Effector memory CD4-positive, alpha-beta T cell (primary cell): ENCODE results near the gene KCNQ1OT1.

Experiments used
- DNase-seq, 3 donors: peaks; one replicate each; pipeline ENCODE4 v3.0.0-alpha.2; 2020
- H3K27ac ChIP-seq: 2 replicates; pipeline ENCODE4 v1.7.0; 2013; ENCODE audit warnings: mild to moderate bottlenecking, low read length, moderate library complexity; ENCODE audit not compliant: insufficient read depth, poor library complexity, severe bottlenecking
- H3K27me3 ChIP-seq: replicated peaks from 2 replicates; pipeline ENCODE4 v1.7.0; 2013; ENCODE audit warnings: mild to moderate bottlenecking, low read length; ENCODE audit not compliant: insufficient read depth, control insufficient read depth, poor library complexity, severe bottlenecking
- H3K36me3 ChIP-seq: 2 replicates; pipeline ENCODE4 v1.7.0; 2013; ENCODE audit warnings: mild to moderate bottlenecking, low read length, moderate library complexity; ENCODE audit not compliant: control insufficient read depth, insufficient read depth
- H3K4me1 ChIP-seq: 2 replicates; pipeline ENCODE4 v1.7.0; 2013; ENCODE audit warnings: low read length, mild to moderate bottlenecking; ENCODE audit not compliant: control insufficient read depth, insufficient read depth, poor library complexity, severe bottlenecking
- H3K4me3 ChIP-seq: 2 replicates; pipeline ENCODE4 v1.7.0; 2013; ENCODE audit warnings: low read length, low read depth, mild to moderate bottlenecking; ENCODE audit not compliant: insufficient read depth, poor library complexity, severe bottlenecking
- H3K9me3 ChIP-seq: 2 replicates; pipeline ENCODE4 v1.7.0; 2013; ENCODE audit warnings: mild to moderate bottlenecking, low read length, moderate library complexity; ENCODE audit not compliant: control insufficient read depth

The KCNQ1OT1 gene

GRCh38 chr11:2593393-2593950, 106.3 kb downstream of the KCNQ1OT1 start:
- no peak for DNase-seq
- H3K9me3 ChIP-seq, result no peaks in the 10 kb centered on the region
- no peaks in the 10 kb centered on the region for H3K4me1 ChIP-seq
- H3K27ac ChIP-seq, result no peak overlapping the region
- H3K27me3 ChIP-seq, result no peaks in the 10 kb centered on the region
- peaks cover 20% of the 10 kb centered on the region for H3K36me3 ChIP-seq
- no peak overlapping the region for H3K4me3 ChIP-seq

- no peak overlapping the region for H3K27ac ChIP-seq
- no peak for DNase-seq
- H3K4me1 ChIP-seq, result no peaks in the 10 kb centered on the region
- H3K9me3 ChIP-seq, result no peaks in the 10 kb centered on the region
- H3K36me3 ChIP-seq, result peaks cover 20% of the 10 kb centered on the region
- no peaks in the 10 kb centered on the region for H3K27me3 ChIP-seq
- no peak overlapping the region for H3K4me3 ChIP-seq
These were observed 107.0 kb downstream of the KCNQ1OT1 start for GRCh38 chr11:2592559-2593392.

- no peak overlapping the region for H3K27ac ChIP-seq
- H3K4me1 ChIP-seq, result no peaks in the 10 kb centered on the region
- peaks cover 24% of the 10 kb centered on the region for H3K36me3 ChIP-seq
- no peak for DNase-seq
- H3K27me3 ChIP-seq, result no peaks in the 10 kb centered on the region
- no peak overlapping the region for H3K4me3 ChIP-seq
- no peaks in the 10 kb centered on the region for H3K9me3 ChIP-seq
These were observed 108.0 kb downstream of the KCNQ1OT1 start for GRCh38 chr11:2591805-2592204.

- H3K4me3 ChIP-seq, result no peak overlapping the region
- no peaks in the 10 kb centered on the region for H3K4me1 ChIP-seq
- DNase-seq, result no peak
- no peak overlapping the region for H3K27ac ChIP-seq
- H3K36me3 ChIP-seq, result peaks cover 24% of the 10 kb centered on the region
- H3K27me3 ChIP-seq, result no peaks in the 10 kb centered on the region
- no peaks in the 10 kb centered on the region for H3K9me3 ChIP-seq
These were observed 108.6 kb downstream of the KCNQ1OT1 start for GRCh38 chr11:2590965-2591754.

- Histone ChIP-seq H3K36me3 (peaks cover 25% of the 10 kb centered on the region), H3K4me3 (no peak overlapping the region), H3K27me3 (no peaks in the 10 kb centered on the region), H3K27ac (no peak overlapping the region), H3K9me3 (no peaks in the 10 kb centered on the region), H3K4me1 (no peaks in the 10 kb centered on the region)
- no peak for DNase-seq
These were observed 109.4 kb downstream of the KCNQ1OT1 start for GRCh38 chr11:2590131-2590964.

GRCh38 chr11:2589538-2589934, 110.3 kb downstream of the KCNQ1OT1 start:
- no peaks in the 10 kb centered on the region for H3K4me1 ChIP-seq
- no peak overlapping the region for H3K4me3 ChIP-seq
- H3K9me3 ChIP-seq, result no peaks in the 10 kb centered on the region
- H3K27me3 ChIP-seq, result no peaks in the 10 kb centered on the region
- DNase-seq, result no peak
- H3K27ac ChIP-seq, result no peak overlapping the region
- peaks cover 29% of the 10 kb centered on the region for H3K36me3 ChIP-seq

DNA sequence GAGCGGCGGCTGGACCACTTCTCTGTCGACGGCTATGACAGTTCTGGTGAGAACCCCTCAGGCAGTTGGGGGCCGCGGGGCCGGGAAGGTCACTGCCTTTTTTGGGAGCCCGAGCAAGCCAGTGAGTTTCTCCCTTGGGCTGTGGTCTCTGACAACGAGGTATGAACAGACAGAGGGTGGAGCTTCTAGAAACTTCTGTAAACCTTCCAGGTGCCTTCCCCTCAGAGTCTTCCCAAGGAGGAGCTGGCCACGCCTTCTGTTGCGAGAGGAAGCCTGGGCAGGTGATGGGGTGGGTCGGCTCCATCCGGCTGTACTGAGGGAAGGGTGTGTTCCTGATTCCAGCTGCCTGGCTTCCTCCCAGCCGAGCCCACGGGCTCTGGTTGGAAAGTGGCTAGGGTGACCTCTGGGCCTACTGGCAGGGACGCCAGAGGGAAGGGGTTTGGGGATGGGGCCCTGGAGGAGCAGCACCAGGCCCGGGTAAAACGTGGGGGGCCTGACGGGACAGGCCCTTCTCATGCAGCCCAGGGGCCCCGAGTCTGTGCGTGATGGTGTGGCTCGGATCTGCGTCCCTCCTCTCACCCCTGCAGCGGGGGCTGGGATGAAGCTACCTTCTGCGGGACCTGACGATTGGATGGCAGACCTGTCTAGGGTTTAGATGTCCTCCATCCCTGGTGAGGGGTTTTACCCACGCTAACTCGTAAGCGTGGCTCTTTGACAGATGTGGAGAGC, 110.8 kb downstream of the KCNQ1OT1 start:
- Histone ChIP-seq H3K36me3 (peaks cover 29% of the 10 kb centered on the region), H3K9me3 (no peaks in the 10 kb centered on the region), H3K4me1 (no peaks in the 10 kb centered on the region), H3K27me3 (no peaks in the 10 kb centered on the region), H3K27ac (no peak overlapping the region), H3K4me3 (no peak overlapping the region)
- DNase-seq, result no peak

DNA sequence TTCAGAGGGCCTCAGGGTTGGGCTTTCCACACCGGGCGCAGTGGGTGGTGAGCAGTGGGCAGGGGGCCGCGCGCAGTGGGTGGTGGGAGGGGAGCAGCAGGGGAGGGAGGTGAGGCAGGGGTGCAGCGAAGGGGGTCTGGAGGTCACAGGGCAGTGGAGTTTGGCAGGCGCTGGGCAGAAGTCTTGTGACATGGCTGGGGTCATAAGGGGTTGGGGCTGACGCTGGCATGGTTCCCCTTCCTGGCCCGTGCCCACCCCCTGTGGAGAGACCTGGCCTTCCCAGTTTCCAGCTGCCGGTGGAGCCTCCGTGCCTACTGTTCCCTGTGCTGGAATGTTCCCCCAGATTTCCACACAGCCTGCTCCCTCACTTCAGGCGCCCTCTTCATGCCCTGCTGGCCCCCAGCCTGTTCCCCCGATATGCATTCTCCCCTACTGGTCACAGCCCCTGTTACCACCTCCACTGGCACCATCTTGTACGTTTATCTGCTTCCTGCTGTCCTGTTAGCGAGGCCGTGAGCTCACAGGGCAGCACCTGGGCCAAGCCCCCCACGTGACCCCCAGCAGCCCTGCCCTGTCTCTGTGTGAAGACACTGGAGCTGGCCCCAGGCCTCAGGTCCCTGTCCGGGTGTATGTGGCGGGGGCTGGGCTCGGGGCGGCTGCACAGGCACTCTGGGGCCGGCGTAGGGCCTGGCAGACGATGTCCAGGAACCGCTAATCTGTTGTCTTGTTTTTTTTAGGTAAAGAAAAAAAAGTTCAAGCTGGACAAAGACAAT, 111.6 kb downstream of the KCNQ1OT1 start:
- H3K9me3 ChIP-seq, result no peaks in the 10 kb centered on the region
- DNase-seq, result no peak
- H3K36me3 ChIP-seq, result peaks cover 29% of the 10 kb centered on the region
- H3K4me3 ChIP-seq, result no peak overlapping the region
- no peaks in the 10 kb centered on the region for H3K27me3 ChIP-seq
- no peaks in the 10 kb centered on the region for H3K4me1 ChIP-seq
- no peak overlapping the region for H3K27ac ChIP-seq
